WI38 (cell line): ENCODE data around the gene DMBX1.

Experiments used
- H3K4me3 ChIP-seq: 2 replicates; pipeline ENCODE4 v1.5.1; 2011; ENCODE audit warnings: low read depth, mild to moderate bottlenecking, control low read depth, low read length
- TF ChIP-seq, protein P1 (sequence below): IDR thresholded peaks from 2 replicates; pipeline ENCODE4 v1.5.1; 2012; ENCODE audit warnings: low read depth, mild to moderate bottlenecking, control low read depth, low read length

The DMBX1 gene

DNA sequence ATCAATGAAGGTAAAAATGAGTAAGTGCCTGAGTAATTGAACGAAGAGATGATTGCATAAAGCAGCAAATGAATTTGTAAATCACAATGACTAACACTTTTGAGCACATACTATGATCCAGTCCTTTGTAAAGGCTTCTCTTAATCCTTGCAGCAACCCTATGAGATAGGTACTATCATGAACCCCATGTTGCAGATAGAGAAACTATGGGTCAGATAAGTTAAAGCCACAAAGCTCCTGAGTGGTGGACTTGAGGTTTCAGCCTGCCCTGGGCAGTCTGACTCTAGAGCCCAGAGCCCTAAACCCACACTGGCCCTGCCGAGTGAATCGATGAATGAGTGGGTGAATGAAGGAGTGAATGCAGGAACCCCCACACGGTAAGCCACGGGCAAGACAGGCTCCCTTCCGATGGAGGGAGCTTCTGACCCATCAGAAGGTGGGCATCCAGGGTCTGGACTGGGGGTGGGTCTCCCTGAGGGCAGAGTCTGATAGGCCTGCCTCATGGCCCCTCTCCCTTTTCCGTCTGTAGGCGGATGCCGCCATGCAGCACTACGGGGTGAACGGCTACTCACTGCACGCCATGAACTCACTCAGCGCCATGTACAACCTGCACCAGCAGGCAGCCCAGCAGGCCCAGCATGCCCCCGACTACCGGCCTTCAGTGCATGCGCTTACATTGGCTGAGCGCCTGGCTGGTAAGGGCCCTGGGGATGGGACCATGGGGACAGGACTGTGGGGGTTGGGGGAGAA is 17.0 kb downstream of the DMBX1 start:
- TF ChIP-seq, protein P1, sequence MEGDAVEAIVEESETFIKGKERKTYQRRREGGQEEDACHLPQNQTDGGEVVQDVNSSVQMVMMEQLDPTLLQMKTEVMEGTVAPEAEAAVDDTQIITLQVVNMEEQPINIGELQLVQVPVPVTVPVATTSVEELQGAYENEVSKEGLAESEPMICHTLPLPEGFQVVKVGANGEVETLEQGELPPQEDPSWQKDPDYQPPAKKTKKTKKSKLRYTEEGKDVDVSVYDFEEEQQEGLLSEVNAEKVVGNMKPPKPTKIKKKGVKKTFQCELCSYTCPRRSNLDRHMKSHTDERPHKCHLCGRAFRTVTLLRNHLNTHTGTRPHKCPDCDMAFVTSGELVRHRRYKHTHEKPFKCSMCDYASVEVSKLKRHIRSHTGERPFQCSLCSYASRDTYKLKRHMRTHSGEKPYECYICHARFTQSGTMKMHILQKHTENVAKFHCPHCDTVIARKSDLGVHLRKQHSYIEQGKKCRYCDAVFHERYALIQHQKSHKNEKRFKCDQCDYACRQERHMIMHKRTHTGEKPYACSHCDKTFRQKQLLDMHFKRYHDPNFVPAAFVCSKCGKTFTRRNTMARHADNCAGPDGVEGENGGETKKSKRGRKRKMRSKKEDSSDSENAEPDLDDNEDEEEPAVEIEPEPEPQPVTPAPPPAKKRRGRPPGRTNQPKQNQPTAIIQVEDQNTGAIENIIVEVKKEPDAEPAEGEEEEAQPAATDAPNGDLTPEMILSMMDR = no peak
- H3K4me3 ChIP-seq = no peak overlapping the region

DNA sequence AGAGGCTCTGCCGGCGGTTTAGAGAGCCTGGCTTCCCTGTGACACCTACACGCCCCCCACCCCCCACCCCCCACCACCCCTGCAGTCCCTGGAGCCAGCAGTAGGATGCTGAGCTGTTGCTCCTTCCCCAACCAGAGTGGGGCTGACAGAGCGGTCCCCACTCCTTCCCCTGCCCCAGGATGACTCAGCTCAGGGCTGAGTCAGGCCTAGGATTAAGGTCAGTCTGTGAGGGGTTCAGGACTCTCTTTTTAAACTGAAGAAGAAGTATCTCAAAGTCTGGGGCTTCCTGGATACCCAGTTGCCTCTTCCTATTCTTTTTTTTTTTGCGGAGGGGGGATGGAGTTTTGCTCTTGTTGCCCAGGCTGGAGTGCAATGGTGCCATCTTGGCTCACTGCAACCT is 19.1 kb downstream of the DMBX1 start:
- no peak overlapping the region for H3K4me3 ChIP-seq
- TF ChIP-seq, protein P1 = no peak

DNA sequence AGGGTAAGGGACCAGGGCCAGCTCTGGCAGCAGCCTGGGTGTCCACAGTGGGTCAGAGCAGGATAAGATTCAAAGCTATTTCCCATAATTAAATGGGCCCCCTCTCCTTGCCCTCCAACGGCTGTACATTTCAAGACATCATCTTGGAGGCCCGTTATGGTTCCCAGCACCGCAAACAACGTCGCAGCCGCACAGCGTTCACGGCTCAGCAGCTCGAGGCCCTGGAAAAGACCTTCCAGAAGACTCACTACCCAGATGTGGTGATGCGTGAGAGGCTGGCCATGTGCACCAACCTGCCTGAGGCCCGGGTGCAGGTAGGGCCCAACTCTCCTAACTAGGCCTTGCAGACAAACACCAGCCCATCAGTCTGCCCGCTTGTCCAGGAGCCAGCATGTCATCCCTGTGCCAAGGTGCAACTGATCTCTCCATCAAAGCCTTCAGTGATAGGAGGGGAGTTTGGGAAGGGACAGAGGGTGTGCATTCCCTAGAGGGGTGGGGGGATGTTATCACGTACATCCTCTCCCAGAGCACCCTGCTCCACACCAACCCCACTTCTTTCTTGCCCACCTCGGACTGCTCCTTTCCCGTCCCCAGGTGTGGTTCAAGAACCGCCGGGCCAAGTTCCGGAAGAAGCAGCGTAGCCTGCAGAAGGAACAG is 20.8 kb downstream of the DMBX1 start:
- TF ChIP-seq, protein P1 = no peak
- H3K4me3 ChIP-seq = no peak overlapping the region

- TF ChIP-seq, protein P1 = no peak
- no peak overlapping the region for H3K4me3 ChIP-seq
Measured at GRCh38 chr1:46510998-46511365, 21.3 kb downstream of the DMBX1 start.

DNA sequence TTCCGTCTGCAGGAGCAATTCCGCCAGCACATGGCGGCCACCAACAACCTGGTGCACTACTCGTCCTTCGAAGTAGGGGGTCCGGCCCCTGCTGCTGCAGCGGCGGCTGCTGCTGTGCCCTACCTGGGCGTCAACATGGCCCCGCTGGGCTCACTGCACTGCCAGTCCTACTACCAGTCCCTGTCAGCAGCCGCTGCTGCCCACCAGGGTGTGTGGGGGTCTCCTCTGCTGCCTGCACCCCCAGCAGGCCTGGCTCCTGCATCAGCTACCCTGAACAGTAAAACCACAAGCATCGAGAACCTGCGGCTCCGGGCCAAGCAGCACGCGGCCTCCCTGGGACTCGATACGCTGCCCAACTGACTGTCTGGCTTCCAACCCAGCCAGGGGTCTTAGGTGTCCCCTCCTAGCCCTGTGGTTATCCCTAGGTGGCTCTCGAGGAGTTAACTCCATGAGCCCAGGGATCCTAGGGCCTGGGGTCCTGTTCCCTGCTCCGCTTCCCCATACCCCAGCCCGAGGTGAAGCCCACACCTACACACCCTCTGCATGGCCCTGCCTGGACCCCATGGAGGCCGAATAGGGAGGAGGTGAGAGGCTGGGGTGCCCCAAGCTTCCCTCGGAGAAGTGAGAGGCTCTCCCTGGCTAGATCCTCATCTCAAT is 22.6 kb downstream of the DMBX1 start:
- H3K4me3 ChIP-seq = no peak overlapping the region
- TF ChIP-seq, protein P1 = no peak

- TF ChIP-seq, protein P1 = no peak
- H3K4me3 ChIP-seq = no peak overlapping the region
Measured at GRCh38 chr1:46512792-46513190, 23.2 kb downstream of the DMBX1 start.

GRCh38 chr1:46513536-46513935 is 23.9 kb downstream of the DMBX1 start:
- TF ChIP-seq, protein P1 = no peak

More at GRCh38 chr1:46513536-46513935, 23.9 kb downstream of the DMBX1 start:
- no peak overlapping the region for H3K4me3 ChIP-seq
